ENCODE measurements around the gene FAM107B. TPM values are rescaled to one million over a fixed set of nuclear protein-coding genes. Genes with fewer than 3 reads are reported as not detected.

FAM107B gene
- total and polyA plus RNA-seq, 2 experiments from 2014 or later: 11.0 to 17.6 TPM

DNA sequence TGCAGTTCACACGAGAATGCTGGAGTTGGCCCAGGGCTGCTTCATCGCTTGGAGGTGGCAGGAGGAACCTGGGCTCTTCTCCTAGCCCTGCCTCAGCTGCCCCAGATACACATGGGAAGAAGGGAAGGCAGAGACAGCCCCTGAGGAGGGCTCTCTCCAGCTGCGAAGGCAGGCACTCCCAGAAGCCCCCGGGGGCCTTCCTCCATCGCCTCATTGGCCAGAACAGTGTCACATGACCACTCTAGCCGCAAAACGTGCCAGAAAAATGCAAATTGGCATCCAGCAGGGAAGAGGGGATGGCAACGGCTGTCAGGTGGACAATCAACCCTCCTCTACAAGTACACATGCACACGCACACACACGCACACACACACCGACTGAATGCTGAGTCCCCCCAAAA, 226.2 kb downstream of the FAM107B start:
- Histone ChIP-seq H3K36me3 (ENCODE audit: insufficient read depth) (no peaks in the 10 kb centered on the region), H3K4me2 (no peak overlapping the region), H3K27me3 (ENCODE audit: insufficient read depth) (no peaks in the 10 kb centered on the region), H3K4me1 (ENCODE audit: insufficient read depth) (peaks cover 10% of the 10 kb centered on the region), H2AFZ (no peak overlapping the region), H4K20me1 (replicated peaks; ENCODE audit: insufficient read depth) (no peaks in the 10 kb centered on the region; the same call in none of the 2 replicates), H3K9me2 (ENCODE audit: insufficient read depth) (no peaks in the 10 kb centered on the region), H3K4me3 (no peak overlapping the region), H3F3A (replicated peaks; ENCODE audit: low read depth) (no peaks in the 10 kb centered on the region), H3K79me2 (replicated peaks; ENCODE audit: insufficient read depth) (0 out of 2 replicates have a peak, but pooled peaks cover 5% of the 10 kb centered on the region), H3K27ac (ENCODE audit: low read depth) (no peak overlapping the region)
- no peak overlapping the region for H3K27ac Mint-ChIP-seq
- DNase-seq (ENCODE audit: low spot score) (no peak), ATAC-seq (no peak)
- H3K36me3 Mint-ChIP-seq (ENCODE audit: low read depth): 0 out of 3 replicates have a peak, but pooled peaks cover 2% of the 10 kb centered on the region
- no peak overlapping the region for H3K4me3 Mint-ChIP-seq
- TF ChIP-seq POLR2AphosphoS5 (IDR thresholded peaks at IDR 0.05; ENCODE audit: low read depth): no peak
- TF ChIP-seq EZH2 (IDR thresholded peaks at IDR 0.05; ENCODE audit: low read depth, unreplicated experiment): no peak
- TF ChIP-seq, protein P1, sequence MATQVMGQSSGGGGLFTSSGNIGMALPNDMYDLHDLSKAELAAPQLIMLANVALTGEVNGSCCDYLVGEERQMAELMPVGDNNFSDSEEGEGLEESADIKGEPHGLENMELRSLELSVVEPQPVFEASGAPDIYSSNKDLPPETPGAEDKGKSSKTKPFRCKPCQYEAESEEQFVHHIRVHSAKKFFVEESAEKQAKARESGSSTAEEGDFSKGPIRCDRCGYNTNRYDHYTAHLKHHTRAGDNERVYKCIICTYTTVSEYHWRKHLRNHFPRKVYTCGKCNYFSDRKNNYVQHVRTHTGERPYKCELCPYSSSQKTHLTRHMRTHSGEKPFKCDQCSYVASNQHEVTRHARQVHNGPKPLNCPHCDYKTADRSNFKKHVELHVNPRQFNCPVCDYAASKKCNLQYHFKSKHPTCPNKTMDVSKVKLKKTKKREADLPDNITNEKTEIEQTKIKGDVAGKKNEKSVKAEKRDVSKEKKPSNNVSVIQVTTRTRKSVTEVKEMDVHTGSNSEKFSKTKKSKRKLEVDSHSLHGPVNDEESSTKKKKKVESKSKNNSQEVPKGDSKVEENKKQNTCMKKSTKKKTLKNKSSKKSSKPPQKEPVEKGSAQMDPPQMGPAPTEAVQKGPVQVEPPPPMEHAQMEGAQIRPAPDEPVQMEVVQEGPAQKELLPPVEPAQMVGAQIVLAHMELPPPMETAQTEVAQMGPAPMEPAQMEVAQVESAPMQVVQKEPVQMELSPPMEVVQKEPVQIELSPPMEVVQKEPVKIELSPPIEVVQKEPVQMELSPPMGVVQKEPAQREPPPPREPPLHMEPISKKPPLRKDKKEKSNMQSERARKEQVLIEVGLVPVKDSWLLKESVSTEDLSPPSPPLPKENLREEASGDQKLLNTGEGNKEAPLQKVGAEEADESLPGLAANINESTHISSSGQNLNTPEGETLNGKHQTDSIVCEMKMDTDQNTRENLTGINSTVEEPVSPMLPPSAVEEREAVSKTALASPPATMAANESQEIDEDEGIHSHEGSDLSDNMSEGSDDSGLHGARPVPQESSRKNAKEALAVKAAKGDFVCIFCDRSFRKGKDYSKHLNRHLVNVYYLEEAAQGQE (IDR thresholded peaks at IDR 0.05; ENCODE audit: unreplicated experiment): no peak
- H3K9me3 Mint-ChIP-seq: no peaks in the 10 kb centered on the region
- peaks cover 2% of the 10 kb centered on the region for H3K27me3 Mint-ChIP-seq (ENCODE audit: insufficient read depth, low read depth, poor library complexity)
- H3K4me1 Mint-ChIP-seq: peaks cover 17% of the 10 kb centered on the region

DNA sequence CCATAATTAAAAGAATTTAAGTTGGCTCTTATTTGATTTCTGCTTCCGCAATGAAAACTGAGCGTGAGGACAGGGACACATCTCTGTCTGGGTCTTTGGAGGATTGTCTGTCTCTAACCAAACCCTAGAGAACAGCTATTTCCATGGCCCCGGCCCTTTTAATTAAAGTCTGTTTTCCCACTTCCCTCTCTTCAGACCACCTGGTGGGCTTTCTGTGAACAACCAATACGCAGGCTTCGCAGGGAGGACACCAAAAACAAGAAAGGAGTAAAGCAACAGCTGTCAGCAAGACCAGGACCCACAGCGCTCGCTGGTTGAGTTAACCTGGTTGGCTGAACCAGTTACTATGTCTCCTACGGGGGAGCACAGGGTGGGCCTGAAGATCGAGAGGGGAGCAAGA, 226.9 kb downstream of the FAM107B start:
- Mint-ChIP-seq H3K4me3 (no peak overlapping the region), H3K27ac (peak overlapping the region; percentile 78), H3K9me3 (no peaks in the 10 kb centered on the region), H3K36me3 (ENCODE audit: low read depth) (0 out of 3 replicates have a peak, but pooled peaks cover 2% of the 10 kb centered on the region), H3K27me3 (ENCODE audit: insufficient read depth, low read depth, poor library complexity) (peaks cover 2% of the 10 kb centered on the region), H3K4me1 (peaks cover 14% of the 10 kb centered on the region)
- Histone ChIP-seq H3K36me3 (ENCODE audit: insufficient read depth) (no peaks in the 10 kb centered on the region), H3K4me1 (ENCODE audit: insufficient read depth) (peaks cover 8% of the 10 kb centered on the region), H4K20me1 (replicated peaks; ENCODE audit: insufficient read depth) (no peaks in the 10 kb centered on the region; the same call in none of the 2 replicates), H3K9me2 (ENCODE audit: insufficient read depth) (no peaks in the 10 kb centered on the region), H3K4me3 (no peak overlapping the region), H2AFZ (no peak overlapping the region), H3K79me2 (replicated peaks; ENCODE audit: insufficient read depth) (0 out of 2 replicates have a peak, but pooled peaks cover 1% of the 10 kb centered on the region), H3K27me3 (ENCODE audit: insufficient read depth) (no peaks in the 10 kb centered on the region), H3K4me2 (no peak overlapping the region), H3K27ac (ENCODE audit: low read depth) (no peak overlapping the region), H3F3A (replicated peaks; ENCODE audit: low read depth) (no peaks in the 10 kb centered on the region)
- DNase-seq (ENCODE audit: low spot score) (peak; percentile 79), ATAC-seq (peak; percentile 80)
- TF ChIP-seq POLR2AphosphoS5 (IDR thresholded peaks at IDR 0.05; ENCODE audit: low read depth): no peak
- no peak for TF ChIP-seq ZNF331 (CRISPR knock-in tag; IDR thresholded peaks at IDR 0.05; ENCODE audit: low read depth)
- no peak for TF ChIP-seq EZH2phosphoT487 (IDR thresholded peaks at IDR 0.05; ENCODE audit: unreplicated experiment)
- TF ChIP-seq, protein P2, sequence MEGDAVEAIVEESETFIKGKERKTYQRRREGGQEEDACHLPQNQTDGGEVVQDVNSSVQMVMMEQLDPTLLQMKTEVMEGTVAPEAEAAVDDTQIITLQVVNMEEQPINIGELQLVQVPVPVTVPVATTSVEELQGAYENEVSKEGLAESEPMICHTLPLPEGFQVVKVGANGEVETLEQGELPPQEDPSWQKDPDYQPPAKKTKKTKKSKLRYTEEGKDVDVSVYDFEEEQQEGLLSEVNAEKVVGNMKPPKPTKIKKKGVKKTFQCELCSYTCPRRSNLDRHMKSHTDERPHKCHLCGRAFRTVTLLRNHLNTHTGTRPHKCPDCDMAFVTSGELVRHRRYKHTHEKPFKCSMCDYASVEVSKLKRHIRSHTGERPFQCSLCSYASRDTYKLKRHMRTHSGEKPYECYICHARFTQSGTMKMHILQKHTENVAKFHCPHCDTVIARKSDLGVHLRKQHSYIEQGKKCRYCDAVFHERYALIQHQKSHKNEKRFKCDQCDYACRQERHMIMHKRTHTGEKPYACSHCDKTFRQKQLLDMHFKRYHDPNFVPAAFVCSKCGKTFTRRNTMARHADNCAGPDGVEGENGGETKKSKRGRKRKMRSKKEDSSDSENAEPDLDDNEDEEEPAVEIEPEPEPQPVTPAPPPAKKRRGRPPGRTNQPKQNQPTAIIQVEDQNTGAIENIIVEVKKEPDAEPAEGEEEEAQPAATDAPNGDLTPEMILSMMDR (conservative IDR thresholded peaks at IDR 0.05; ENCODE audit: low read depth in 2 of 2): peak; percentile 38 to 62

All from GM23338 (cell line).